Mesenteric fat pad (tissue), 1 donor: Measurements from ENCODE around the gene GNPNAT1. TPM values are rescaled to one million over a fixed set of nuclear protein-coding genes. Genes with fewer than 3 reads are reported as not detected.
A peak's percentile ranks its signal among the peaks of the same experiment; 100 is the strongest.

ENCODE experiments used
- DNase-seq: peaks from one replicate; pipeline ENCODE4 v3.0.0-alpha.2; 2020; ENCODE audit warnings: low spot score
- long read RNA-seq: library from polyadenylated mRNA; unstranded; transcript quantifications from one replicate; pipeline ENCODE4 v2.0.0, GENCODE V29; 2020
- total RNA-seq: library from RNA; stranded (reverse); fragmentation: NEBNext Ultra II Directional; extraction: Animal tissue kit (Norgen Biotek cat#: 25700); gene quantifications from one replicate; pipeline ENCODE4 v1.2.1, GENCODE V29; 2021
- donor health status: DM: yes; HTN: yes; CAD: no.

The GNPNAT1 gene
- 26.7 TPM for total RNA-seq
- long read RNA-seq, transcript GNPNAT1-201 (6 exons, 3,860 nt): major isoform, 34 of 45 reads
- long read RNA-seq, partial matches to known transcripts: 0 of 45 reads
- long read RNA-seq, other reads (novel, unspliced or antisense): 9 of 45 reads

DNA sequence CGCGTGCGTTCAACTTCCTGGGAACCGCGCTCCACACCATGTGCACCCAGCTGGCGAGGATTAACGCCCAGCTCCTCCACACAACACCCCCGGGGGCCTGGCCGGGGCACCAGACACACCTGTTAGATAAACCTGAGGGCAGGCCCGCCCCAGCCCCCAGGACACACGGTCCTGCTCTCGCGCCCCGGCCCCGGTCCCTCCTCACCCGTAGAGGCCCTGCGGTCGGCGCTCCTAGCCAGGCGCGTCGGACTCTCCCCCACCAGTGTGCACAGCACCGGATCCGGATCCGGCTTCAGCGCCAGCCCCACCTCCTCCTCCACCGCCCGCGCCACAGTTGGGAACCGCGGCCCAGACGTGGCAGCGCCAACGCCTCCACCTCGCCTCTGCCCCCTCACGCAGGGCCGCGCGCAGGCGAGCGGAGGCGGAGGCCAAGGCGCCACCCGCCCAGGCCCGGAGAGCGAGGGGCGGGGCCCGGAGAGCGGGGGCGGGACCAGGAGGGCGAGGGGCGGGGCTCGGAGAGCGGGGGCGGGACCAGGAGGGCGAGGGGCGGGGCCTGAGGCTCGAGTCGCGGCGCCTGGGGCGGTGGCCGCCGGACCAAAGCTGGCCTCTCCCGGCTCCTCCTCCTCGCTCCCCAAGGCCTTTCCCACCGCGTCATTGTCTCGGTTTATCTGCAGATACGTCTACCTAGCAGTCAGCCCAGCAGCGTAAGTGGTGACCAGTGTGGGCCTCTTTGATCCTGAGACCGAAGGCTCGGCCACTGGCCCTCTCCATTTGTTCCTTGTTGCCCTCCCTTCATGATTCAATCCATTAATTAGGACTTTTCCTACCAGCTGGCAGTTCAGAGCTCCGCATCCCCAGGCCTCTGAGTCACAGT lies at the start of gene GNPNAT1:
Gene GNPNAT1 (minus strand): TSS at position 385 of the 874 bp plus-strand sequence. CDS start 6,957 bp downstream, outside the sequence.
- DNase-seq: peak; percentile 95

- no peak for DNase-seq
These were observed 49.5 kb upstream of the GNPNAT1 start for GRCh38 chr14:52840877-52841276.

DNA sequence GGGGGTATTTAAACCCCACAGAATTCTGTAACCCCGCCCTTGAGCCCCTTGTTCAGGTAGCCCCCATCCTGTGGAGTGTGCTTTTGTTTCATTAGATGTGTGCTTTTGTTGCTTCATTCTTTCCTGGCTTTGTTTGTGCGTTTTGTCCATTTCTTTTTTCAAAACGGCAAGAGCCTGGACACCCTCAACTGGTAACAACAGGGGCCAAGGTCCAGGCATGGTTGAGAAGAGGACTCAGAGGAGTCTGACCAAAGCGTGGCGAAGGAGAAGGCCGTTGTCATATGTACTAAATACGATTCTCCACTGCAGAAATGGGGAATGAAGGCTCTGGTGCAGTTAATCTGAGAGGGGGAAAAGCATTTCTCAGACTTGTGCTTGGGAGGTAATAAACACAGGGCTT lies 46.0 kb upstream of the GNPNAT1 start:
- no peak for DNase-seq

DNA sequence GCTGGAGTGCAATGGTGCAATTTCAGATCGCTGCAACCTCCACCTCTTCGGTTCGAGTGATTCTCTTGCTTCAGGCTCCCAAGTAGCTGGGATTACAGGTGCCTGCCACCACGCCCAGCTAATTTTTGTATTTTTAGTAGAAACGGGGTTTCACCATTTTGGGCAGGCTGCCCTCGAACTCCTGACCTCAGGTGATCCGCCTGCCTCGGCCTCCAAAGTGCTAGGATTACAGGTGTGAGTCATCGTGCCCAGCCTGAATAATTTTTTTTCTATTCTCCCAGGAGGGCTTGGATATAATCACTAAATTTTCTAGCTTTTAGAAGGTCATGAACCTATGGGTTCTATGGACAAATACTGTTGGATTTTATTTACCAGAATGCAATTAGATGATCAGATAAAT lies 44.7 kb upstream of the GNPNAT1 start:
- no peak for DNase-seq

DNA sequence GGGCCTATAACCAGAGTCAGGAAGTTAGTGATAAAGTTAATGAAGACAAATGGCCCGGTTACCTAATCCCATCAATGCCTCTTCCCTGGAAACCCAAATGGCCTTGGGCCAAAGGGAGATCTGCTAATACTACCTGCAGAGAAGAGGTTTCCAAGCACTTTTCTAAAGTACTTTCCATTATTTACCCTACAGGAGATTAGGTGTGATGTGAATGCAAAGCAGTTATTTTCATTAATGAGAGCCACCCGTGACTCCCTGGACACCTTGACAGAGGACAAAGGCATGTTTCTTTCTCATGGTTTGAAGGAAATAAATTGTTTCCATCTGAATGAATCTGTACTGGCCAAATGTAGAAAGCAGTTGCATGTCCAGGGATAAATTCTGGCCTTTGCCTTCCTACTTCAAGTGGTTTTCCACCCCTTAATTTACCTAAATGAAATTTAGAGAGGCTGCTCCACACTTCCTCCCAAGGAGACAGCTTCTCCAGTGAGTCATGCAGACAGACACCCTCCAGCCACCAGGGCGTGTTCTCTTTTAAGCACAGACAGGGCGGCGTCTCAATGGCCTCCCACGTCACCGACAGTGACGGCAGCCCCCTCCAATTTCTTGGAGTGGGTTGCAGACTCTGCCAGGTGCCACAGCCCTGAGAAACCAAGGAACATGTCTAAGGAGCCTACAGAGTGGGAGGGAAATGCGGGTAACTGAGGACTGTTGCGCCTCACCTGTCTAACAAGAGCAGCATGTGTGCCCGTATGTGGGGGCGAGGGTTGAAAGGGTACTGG lies 43.9 kb upstream of the GNPNAT1 start:
- DNase-seq: no peak

- DNase-seq: no peak
These were observed 43.0 kb upstream of the GNPNAT1 start for GRCh38 chr14:52834440-52834842.

DNA sequence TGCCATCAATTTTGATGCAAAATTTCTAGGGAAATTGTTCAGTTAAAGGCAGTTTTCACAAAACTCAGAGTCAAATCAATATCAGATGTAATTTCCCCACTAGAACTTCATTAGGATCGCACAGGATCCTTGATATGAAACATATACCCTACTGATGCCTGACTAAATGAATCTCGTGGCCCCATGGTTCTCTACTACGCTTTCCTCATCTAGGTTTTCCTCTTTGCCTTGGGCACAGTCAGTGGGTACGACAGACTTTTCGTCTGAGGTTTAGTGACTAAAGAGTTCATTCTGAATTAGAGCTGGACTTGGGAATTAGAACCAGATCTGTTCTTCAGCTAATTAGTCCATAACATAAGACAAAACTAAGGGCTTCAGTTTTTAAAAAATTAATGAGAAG lies 42.5 kb upstream of the GNPNAT1 start:
- DNase-seq: no peak

DNA sequence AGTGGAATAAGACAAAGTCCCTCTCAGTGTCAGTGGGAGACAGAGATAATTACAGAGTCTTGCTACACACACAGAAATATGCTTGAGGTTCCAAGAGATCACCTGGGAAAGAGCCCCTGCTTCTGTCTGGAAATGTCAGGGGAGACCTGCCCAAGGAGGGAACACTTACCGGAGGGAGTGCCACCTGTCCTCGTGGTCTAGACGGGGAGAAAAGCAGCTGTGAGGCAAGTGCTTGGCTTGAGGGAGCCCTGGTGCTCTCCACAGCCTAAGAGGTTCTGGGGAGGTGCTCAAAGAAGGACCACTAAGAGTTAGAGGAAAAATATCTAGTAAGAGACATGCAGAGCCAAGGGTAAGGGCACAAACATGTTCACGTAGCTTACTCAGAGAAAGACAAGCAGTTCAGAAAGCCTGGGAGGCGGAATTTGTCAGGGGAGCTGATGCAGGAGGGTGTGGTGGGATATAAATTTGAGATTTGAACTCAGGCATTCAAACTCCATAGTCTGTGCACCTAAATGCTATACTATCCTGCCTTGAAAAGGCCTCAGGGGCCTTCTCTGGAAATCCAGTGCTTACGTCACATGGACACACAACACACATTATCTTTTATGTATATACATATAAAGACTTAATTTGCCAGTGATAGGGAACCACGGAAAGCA lies 38.2 kb upstream of the GNPNAT1 start:
- no peak for DNase-seq

- DNase-seq: no peak
These were observed 36.0 kb upstream of the GNPNAT1 start for GRCh38 chr14:52827426-52827825.

DNA sequence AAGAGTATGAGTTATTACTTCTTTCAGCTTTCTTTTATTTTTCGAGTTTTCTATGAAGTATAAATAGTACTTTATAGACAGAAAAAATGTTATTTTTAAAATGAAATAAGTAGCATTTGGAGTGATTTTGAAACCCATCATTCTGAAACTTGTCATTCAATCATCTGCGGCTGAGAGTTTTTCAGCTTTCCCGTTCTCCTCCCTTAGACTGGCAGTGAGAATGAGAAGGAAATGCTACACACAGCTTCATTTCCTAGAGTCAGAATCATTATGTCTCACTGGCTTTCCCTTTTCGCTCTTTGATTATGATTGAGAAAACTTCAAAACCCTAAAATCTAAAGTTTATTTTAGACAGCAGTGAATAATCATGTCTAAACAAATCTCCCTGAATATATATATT lies 33.7 kb upstream of the GNPNAT1 start:
- no peak for DNase-seq

GRCh38 chr14:52824462-52824861 lies 33.1 kb upstream of the GNPNAT1 start:
- no peak for DNase-seq

DNA sequence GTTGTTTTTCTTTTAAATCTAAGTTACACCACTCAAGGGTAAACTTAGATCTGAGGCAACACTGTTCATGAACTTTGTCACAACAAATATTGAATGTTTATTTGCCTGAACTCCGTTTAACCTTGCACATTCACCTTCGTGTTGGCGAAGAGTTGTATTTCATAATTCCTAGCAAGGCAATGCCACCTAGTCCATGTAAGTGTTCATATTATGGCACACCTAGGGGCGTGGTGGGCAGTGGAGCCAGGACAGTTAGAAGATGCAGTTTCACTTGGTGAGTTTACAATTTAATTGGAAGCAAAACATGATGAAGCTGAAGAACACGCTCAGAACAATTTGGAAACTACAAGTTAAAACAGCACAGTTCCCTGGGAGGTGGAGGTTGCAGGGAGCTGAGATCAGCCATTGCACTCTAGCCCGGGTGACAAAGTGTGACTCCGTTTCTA lies 30.4 kb upstream of the GNPNAT1 start:
- DNase-seq: no peak

DNA sequence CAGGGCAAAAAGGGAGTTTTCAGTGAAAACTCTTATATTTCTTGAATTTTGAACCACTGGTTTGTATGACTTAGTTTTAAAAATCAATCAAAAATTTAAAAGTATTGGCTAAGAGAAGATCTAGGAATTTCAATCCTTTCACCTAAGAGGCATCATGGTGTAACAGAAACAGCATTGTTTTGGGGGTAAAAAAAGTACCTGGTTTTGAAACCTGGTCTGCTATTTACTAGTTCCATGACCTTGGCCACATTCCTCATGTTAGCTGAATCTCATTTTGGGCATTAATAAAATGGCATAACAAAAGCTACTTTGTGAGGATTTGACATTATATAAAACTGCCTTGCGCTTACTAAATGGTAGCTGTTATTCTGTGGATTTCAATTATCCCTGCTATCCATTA lies 16.7 kb upstream of the GNPNAT1 start:
- no peak for DNase-seq

DNA sequence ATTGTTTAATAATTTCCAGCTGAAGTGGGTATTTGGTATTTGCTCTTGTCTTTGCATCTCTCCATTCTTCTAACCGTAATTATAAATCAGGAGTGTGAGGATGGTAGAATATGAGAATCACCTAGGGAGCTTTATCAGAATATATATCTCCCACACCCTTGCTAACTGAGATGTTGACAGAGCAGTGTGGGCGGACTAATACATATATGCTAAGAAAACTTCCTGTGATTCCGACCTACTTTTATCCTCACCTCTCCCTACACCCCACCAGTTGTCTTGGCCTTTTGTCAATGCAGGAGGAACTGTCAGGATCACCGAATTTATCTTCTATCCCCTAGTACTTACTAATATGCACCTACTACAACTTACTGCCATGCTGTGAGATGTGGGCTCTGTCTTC lies 14.7 kb upstream of the GNPNAT1 start:
- DNase-seq: no peak

GRCh38 chr14:52802597-52802996 lies 11.2 kb upstream of the GNPNAT1 start:
- no peak for DNase-seq

DNA sequence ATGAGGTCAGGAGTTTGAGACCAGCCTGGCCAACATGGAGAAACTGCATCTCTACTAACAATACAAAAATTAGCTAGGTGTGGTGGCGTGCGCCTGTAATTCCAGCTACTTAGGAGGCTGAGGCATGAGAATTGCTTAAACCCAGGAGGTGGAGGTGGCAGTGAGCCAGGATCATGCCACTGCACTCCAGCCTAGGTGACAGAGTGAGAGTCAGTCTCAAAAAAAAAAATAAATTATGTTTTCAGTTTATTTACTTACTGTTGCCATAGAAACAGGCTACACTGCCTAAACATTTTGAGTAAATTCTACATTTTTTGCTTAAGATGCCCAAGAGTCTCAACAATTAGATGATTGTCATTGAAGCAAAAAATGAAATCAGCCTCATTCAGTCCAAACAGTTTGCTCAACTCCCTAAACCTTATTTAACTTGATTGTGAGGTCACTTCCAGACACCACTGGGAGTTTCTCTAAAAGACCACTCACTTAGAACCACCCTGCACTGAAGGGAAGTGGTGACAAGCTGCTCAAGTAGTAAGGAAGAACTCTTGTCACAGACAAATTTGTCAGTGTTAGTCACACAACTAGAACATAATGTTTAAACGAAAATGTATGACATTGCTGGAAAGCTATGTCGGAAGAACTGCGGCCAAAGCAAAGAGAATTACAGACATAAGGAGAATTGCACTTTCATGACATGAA lies 9.8 kb upstream of the GNPNAT1 start:
- no peak for DNase-seq

DNA sequence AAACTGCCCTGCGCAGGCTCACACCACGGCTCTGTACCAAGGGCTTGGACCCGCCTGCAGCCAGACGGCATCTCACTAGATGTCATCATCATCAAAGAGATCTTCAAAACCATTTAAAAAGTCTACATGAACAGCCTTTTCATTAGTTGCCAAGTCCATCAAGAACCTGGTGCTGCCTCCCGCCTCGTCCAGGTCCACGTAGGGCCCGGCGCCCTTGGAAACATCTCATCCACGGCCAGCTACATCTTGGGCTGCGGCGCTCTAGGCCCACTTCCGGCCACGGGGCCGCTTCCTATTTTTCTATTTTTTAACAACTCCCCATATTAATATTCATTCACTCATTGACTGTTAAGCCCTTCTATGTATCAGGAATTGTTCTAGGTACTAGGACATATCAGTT lies 7.4 kb upstream of the GNPNAT1 start:
- DNase-seq: no peak

DNA sequence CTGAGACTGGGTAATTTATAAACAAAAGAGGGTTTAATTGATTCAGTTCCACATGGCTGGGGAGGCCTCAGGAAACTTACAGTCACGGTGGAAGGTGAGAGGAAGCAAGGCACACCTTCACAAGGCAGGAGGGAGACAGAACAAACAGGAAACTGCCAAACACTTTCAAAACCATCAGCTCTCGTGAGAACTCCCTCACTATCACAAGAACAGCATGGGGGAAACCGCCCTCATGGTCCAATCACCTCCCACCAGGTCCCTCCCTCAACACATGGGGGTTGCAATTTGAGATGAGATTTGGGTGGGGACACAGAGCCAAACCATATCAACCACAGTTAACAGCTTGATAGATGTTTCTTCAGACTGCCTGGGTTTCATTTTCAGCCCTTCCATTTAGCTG lies 6.2 kb upstream of the GNPNAT1 start:
- DNase-seq: no peak

DNA sequence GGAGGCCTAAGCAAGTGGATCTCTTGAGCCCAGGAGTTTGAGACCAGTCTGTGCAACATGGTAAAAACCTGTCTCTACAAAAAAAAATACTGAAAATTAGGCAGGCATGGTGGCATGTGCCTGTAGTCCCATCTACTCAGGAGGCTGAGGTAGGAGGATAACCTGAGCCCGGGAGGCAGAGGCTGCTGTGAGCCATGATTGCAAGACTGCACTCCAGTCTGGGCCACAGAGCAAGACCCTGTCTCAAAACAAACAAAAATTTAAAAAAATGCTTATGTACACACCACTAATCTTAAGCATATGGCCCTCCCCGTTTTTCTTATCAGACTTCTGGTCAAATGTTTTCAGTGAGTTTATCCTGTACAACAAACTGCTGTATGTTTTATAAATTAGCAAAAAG lies 1.7 kb upstream of the GNPNAT1 start:
- no peak for DNase-seq

DNA sequence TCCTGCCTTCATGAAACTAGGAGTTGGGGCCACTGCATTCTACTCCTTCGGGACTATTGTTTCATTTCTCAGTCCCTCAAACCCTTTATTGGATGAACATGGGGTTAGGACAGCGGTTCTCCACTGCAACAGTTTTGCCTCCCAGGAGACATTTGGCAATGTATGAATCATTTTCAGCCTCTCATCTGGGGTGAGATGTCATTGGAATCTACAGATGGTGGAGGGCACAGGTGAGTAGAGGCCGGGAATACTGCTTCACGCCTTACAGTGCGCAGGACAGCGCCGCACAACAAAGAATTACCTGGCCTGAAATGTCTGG lies 649 bp upstream of the GNPNAT1 start:
- DNase-seq: no peak

DNA sequence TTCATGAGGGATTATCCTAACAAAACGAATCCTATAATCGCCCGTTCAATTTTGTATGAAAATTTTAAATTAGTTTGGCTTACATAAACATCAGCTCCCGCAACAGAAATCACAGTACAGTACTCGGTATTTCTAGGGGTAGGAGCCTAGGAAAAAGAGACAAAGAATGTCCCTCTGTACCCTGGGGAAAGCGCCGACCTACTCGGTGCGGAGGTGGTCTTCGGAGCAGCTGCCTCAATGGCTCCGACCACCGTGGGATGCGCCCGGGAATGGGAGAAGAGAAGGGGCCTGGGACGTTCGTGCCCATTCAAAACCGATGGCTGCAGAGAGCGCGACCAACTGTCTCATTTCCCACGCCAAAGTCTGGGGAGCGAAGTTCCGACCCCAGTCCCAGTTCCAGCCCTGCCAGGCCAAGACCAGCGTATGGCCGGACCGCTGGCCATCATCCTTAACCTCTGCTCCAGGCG lies 618 bp downstream of the GNPNAT1 start:
- no peak for DNase-seq
